Thyroid gland (tissue), 4 donors: ENCODE measurements around the gene GJC2. TPM values are rescaled to one million over a fixed set of nuclear protein-coding genes. Genes with fewer than 3 reads are reported as not detected.

Experiments used
- DNase-seq, 2 donors: peaks; one replicate each; pipeline ENCODE4 v3.0.0-alpha.2; 2019
- H3K27ac ChIP-seq, 3 donors: fragments of 200-600 bp; sonication (generic); 1 replicate in 2 of 3; 2 replicates in 1 of 3; pipeline ENCODE4 v1.5.1; 2016 to 2019; ENCODE audit warnings: mild to moderate bottlenecking in 1 of 3, moderate library complexity in 1 of 3
- H3K27me3 ChIP-seq: fragments of 200-600 bp; sonication (generic); one replicate; pipeline ENCODE4 v1.5.1; 2019
- H3K36me3 ChIP-seq, 2 donors: fragments of 200-600 bp; sonication (generic); one replicate each; pipeline ENCODE4 v1.5.1; 2016 to 2019
- H3K4me1 ChIP-seq, 2 donors: fragments of 200-600 bp; sonication (generic); one replicate each; pipeline ENCODE4 v1.5.1; 2017 to 2019
- H3K4me3 ChIP-seq, 3 donors: fragments of 200-600 bp; sonication (generic); replicated peaks in 1 of 3; 1 replicate in 2 of 3; 2 replicates in 1 of 3; pipeline ENCODE4 v1.5.1; 2016; ENCODE audit warnings: mild to moderate bottlenecking in 1 of 3
- H3K9me3 ChIP-seq: fragments of 200-600 bp; sonication (generic); one replicate; pipeline ENCODE4 v1.5.1; 2017
- POLR2A ChIP-seq, 2 donors: fragments of 450-650 bp; IDR thresholded peaks; one replicate each; pipeline ENCODE4 v1.6.1; 2017; ENCODE audit warnings: antibody characterized with exemption in 2 of 2, mild to moderate bottlenecking in 2 of 2, moderate library complexity in 1 of 2
- WGBS, 2 donors: methylation state at CpG; one replicate each; pipeline ENCODE4 v1.1.5; 2017; 5-methylcytosine and 5-hydroxymethylcytosine counted together
- intact Hi-C: fragments of 100-400 bp; cut with DNase I; formaldehyde crosslinking; loops from one replicate; pipeline ENCODE4 v1.15.1; 2023
- total RNA-seq, 4 donors: library from RNA; depleted of rRNA; stranded (reverse); fragments of >200 nt; gene quantifications; one replicate each; pipeline ENCODE4 v1.2.3, GENCODE V29; 2016
- TF ChIP-seq, protein P1 (sequence below), 6 experiments: fragments of 200-600 bp in 3 of 6; fragments of 450-650 bp in 3 of 6; sonication (generic) in 3 of 6; IDR thresholded peaks; one replicate each; pipeline ENCODE4 v1.5.1; 2016 to 2019; ENCODE audit warnings: antibody characterized with exemption in 6 of 6, mild to moderate bottlenecking in 2 of 6, inconsistent platforms in 1 of 6, moderate library complexity in 1 of 6

The GJC2 gene
- total RNA-seq, 4 donors from 2014 or later, result 2.1 to 14.0 (median 3.8) TPM

DNA sequence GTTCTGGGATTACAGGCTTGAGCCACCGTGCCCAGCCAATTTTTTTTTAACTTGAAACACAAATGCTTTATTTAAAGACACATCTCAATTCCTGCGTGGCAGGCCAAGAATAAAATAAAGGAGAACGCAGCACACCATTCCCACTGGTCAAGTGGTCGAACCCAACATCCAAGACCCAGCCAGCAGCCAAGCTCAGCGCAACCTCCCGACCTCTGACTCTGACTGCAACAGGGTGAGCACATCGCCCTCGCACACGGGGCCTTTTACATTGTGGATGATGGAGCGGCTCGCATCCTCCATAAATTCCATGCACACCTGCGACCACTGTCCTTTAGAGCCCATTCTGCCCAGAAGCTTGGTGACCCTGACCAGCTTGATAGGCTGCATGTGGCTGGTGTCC lies 15.1 kb upstream of the GJC2 start:
- Histone ChIP-seq H3K4me3 (no peak overlapping the region), H3K9me3 (no peaks in the 10 kb centered on the region), H3K27me3 (no peaks in the 10 kb centered on the region), H3K27ac (no peak overlapping the region), H3K4me1 (no peaks in the 10 kb centered on the region), H3K36me3 (no peaks in the 10 kb centered on the region)
- TF ChIP-seq, protein P1, sequence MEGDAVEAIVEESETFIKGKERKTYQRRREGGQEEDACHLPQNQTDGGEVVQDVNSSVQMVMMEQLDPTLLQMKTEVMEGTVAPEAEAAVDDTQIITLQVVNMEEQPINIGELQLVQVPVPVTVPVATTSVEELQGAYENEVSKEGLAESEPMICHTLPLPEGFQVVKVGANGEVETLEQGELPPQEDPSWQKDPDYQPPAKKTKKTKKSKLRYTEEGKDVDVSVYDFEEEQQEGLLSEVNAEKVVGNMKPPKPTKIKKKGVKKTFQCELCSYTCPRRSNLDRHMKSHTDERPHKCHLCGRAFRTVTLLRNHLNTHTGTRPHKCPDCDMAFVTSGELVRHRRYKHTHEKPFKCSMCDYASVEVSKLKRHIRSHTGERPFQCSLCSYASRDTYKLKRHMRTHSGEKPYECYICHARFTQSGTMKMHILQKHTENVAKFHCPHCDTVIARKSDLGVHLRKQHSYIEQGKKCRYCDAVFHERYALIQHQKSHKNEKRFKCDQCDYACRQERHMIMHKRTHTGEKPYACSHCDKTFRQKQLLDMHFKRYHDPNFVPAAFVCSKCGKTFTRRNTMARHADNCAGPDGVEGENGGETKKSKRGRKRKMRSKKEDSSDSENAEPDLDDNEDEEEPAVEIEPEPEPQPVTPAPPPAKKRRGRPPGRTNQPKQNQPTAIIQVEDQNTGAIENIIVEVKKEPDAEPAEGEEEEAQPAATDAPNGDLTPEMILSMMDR (IDR thresholded peaks at IDR 0.05), result no peak
- TF ChIP-seq POLR2A (IDR thresholded peaks at IDR 0.05), result no peak
- intact Hi-C loops, result loop anchor here (10.0 kb wide), 1 partner anchor 80 kb away; no protein-coding TSS in a partner anchor
- WGBS, 2 donors, result 85 to 87% methylated on average over 12 of the region's 12 CpGs
- no peak for DNase-seq

DNA sequence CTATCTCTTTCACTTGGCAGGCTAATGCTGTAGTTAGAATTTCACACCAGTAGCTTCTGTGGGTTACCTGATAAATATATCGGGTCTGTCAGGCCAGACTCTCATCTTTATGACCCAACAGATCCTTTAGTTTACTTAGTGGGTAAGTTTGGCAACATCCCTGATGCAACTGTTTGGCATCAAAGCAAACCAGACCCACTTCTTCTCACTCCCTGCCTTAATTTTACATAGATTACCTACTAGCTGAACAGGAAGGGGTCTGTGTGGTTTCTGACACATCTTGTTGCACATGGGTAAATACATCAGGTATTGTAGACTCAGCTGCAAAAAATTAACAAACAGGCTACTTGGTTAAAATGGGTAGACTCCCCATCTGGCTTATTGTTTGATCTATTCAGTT lies 12.8 kb upstream of the GJC2 start:
- WGBS, 2 donors, result 55 to 64% methylated on average over 1 of the region's 1 CpG
- Histone ChIP-seq H3K4me3 (no peak overlapping the region), H3K4me1 (peaks cover 12% of the 10 kb centered on the region in 2 donors), H3K27me3 (no peaks in the 10 kb centered on the region), H3K36me3 (no peaks in the 10 kb centered on the region), H3K27ac (no peak overlapping the region), H3K9me3 (no peaks in the 10 kb centered on the region)
- intact Hi-C loops, result loop anchor here (10.0 kb wide), 1 partner anchor 78 kb away; no protein-coding TSS in a partner anchor
- TF ChIP-seq, protein P1 (IDR thresholded peaks at IDR 0.05), result no peak
- no peak for TF ChIP-seq POLR2A (IDR thresholded peaks at IDR 0.05)
- DNase-seq, result no peak

DNA sequence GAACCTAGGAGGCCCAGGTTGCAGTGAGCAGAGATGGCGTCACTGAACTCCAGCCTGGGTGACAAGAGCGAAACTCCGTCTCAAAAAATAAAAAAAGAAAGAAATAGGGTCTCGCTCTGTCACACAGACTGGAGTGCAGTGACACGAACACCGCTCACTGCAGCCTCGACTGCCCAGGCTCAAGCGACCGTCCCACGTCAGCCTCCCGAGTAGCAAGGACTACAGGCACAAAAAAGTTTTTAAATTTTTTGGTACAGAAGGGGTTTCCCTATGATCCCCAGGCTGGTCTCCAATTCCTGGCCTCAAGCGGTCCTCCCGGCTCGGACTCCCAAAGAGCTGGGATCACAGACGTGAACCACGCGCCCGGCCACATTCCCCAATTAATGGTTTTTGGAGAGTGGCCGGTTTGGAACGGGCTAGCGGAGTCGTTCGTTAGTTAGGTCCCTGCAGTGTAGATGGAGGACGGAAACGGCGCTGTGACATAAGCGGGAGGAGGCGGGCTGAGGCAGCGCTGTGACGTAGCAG lies 10.3 kb upstream of the GJC2 start:
- no peak for DNase-seq
- H3K27me3 ChIP-seq, result no peaks in the 10 kb centered on the region
- H3K4me3 ChIP-seq, result peak overlapping the region; percentile 21 to 98 (median 34)
- peak overlapping the region; percentile 78 to 97 (median 90) for H3K27ac ChIP-seq
- H3K36me3 ChIP-seq, result no peaks in the 10 kb centered on the region
- no peaks in the 10 kb centered on the region for H3K9me3 ChIP-seq
- TF ChIP-seq, protein P1 (IDR thresholded peaks at IDR 0.05), result no peak
- TF ChIP-seq POLR2A (IDR thresholded peaks at IDR 0.05), result no peak
- 25 to 45% methylated on average over 17 to 30 of the region's 30 CpGs for WGBS, 2 donors
- H3K4me1 ChIP-seq, result peaks cover 23 to 36% of the 10 kb centered on the region in 2 donors
- intact Hi-C loops, result loop anchor here (10.0 kb wide), 1 partner anchor 75 kb away; no protein-coding TSS in a partner anchor

DNA sequence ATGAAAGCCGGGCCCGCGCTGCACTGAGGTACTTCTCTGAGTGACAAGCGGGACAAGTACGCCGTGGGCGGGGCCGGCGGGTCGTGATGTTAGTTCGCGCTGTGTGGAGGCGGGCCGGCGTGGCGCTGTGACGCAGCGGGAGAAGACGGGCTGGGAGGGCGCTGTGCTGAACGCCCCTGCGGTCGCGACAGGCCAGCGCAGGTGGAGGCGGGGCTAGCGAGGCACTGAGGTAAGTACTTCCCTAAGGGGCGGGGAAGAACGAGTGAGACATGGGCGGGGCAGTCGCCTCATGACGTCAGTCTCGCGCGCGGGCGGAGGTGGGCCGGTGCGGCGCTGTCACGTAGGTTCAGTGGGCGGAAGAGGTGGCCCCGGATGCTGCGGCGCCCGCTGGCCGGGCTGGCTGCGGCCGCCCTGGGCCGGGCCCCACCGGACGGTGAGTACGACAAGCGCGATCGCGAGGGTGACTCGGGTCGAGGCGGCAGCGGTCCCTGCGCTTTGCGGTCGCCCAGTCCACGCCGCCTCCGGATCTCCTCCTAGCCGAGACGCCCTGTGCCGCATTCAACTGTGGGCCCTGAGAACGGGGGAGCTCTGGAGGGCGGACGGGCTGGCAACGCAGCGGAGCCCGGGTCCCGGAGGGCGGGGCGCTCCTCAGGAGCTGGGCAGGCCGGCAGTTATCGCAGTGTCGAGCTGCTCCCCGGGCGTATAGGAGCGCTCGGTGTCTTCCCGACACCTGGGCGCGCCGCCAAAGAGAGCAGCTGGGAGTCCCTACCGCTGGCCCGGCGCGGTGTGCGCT lies 9.6 kb upstream of the GJC2 start, which contains the start of gene GUK1:
Gene GUK1 (plus strand): TSS at position 349 of the 793 bp plus-strand sequence. CDS start 24 bp downstream, at position 373.
- Histone ChIP-seq H3K27me3 (no peaks in the 10 kb centered on the region), H3K4me3 (peak within 1 kb of the TSS; percentile 82 to 98 (median 96)), H3K4me1 (peaks cover 23 to 36% of the 10 kb centered on the region in 2 donors), H3K36me3 (no peaks in the 10 kb centered on the region), H3K9me3 (no peaks in the 10 kb centered on the region), H3K27ac (peak within 1 kb of the TSS; percentile 82 to 97 (median 90))
- peak; percentile 86 to 92 for TF ChIP-seq POLR2A (IDR thresholded peaks at IDR 0.05)
- TF ChIP-seq, protein P1 (IDR thresholded peaks at IDR 0.05), result peak in 4 of 6 experiments; percentile 16 to 44 (median 24)
- WGBS, 2 donors, result 0% methylated on average over 14 to 15 of the region's 95 CpGs
- peak; percentile 100 for DNase-seq
- intact Hi-C loops, result loop anchor here (5.0 to 10.0 kb wide), 2 partner anchors 33 to 75 kb away; partner anchors contain the start of gene MRPL55
